GM19239 (cell line): ENCODE data around the gene ASAP2.
"Not testable (repeated sequence)": the region's sequence is repeated elsewhere in the genome, so short reads cannot be mapped to it uniquely, and the experiment has no call there.

Experiments used
- DNase-seq: peaks from one replicate; pipeline ENCODE4 v3.0.0; 2011; ENCODE audit warnings: low spot score; ENCODE audit not compliant: insufficient read length
- FAIRE-seq: peaks from 2 replicates; lab custom pipeline; 2011; peaks lifted over from hg19 to GRCh38; lab: Jason Lieb, UNC

ASAP2 gene

GRCh38 chr2:9210030-9210429, 3.4 kb downstream of the ASAP2 start:
- DNase-seq (no peak), FAIRE-seq (no peak)

DNA sequence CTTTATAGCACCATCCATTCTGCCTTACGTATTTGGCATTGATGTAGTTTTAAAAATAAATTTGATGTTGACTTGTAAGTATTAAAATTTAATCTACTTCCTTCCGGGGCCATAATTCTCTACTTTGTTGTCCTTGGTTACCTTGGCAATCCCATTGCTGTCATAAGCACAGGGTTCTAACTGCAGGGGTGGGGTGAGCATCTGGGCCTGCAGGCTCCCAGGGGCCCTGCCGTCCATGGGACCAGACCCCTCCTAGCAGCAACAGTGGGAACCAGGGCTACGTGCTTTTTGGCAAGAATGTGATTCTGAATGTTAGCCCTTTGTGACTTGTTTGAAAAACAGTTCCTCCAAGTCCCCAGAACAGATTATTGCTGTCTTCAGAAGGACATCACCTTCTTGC, 4.9 kb downstream of the ASAP2 start:
- no peak for DNase-seq
- no peak for FAIRE-seq

- DNase-seq (no peak), FAIRE-seq (no peak)
Measured at GRCh38 chr2:9212010-9212635, 5.5 kb downstream of the ASAP2 start.

GRCh38 chr2:9212661-9213411, 6.2 kb downstream of the ASAP2 start:
- DNase-seq = no peak
- FAIRE-seq = no peak

- FAIRE-seq = no peak
- no peak for DNase-seq
Measured at GRCh38 chr2:9213477-9214051, 7.0 kb downstream of the ASAP2 start.

GRCh38 chr2:9214873-9215272, 8.3 kb downstream of the ASAP2 start:
- FAIRE-seq = no peak
- no peak for DNase-seq

DNA sequence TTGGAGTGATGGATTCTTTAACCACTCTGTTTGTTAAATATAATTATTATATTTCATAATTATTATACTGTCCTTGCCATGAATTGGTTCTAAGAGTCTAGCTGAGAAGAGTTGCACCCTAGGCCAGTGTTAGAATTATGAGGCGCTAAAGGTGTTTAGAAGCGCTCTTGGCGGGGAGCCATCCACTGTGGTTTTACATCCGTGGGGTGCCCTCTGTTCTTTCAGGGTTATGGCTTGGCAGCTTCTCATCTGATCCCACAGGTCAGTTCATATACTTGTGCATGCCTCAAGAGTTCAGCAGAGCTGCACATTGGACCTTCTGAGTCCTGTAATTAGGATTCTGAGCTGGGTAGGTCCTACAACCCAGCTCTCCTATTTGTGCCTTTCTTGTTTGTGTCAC, 9.1 kb downstream of the ASAP2 start:
- FAIRE-seq (no peak), DNase-seq (no peak)

DNA sequence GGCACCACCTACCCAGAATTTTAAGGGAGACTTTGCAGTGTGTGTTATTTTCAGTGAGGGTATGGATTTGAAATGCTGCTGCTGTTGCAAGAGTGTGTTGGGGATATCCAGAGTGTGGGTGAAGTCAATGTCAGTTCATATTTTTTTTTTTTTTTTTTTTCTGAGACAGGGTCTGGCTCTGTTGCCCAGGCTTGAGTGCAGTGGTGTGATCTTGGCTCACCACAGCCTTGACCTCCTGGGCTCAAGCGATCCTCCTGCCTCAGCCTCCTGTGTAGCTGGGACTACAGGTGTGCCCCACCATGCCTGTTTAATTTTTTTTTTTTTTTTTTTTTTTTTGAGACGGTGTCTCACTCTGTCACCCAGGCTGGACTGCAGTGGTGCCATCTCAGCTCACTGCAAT, 9.5 kb downstream of the ASAP2 start:
- not testable (repeated sequence) for DNase-seq, FAIRE-seq

DNA sequence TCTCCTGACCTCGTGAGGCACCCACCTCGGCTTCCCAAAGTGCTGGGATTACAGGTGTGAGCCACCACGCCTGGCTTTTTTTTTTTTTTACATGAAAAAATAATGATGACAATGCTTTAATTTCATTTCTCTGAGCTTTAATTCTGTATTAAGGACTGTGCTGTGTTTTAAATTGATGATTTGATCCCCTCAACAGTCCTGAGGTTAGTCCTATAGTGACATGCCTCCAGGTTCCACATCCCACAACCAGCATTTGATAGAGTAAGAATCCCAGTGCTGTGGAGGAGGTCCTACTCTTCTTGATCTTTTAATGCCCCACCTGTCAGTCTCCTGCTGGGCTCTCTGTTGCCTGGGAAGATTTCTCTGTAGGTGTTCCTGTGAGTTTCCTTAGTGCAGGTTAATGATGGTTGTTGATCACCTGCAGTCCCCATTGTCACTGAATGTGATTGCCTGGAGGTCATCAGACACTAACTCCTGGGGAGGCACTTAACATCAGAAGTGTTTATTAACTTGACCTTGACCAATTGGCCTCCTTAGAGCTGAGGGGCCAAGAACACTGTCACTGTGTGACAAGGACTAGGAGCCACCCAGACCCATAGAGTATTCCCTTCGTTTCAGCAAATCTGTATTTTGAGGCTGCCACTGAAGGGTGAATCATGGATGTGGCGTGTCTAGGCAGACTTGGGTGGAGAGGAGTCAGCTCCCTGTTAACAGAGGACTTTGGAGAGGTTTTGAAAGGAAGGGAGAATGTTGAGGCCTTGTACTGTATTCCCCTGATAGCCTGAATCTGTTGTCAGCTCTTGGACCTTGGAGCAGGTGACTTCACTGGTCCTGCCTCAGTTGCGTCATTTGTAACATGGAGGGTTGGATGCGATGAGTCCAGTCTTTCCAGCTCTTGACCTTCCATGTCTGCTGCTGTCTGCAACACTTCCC, 11.5 kb downstream of the ASAP2 start:
- no peak for FAIRE-seq
- DNase-seq = no peak

DNA sequence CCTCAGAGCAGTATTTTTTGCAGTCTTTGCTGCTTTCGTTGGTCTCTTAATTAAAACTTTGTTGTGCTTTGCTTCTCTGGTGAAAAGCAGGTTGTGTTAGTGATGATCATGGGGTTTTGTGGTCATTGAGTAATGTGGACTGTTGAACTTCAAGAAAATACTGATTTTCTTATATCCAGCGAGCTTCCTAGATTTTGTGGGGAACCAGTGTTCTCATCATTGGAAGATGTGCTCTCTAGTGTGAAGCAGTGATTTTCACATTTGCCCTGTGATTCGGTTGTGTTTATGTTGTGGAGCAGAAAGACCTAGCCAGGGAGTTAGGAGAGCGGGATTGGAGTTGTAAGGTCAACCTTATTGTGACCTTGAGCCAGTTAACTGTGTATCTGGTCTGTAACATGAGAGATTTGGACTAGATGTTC, 12.4 kb downstream of the ASAP2 start:
- DNase-seq (no peak), FAIRE-seq (no peak)

GRCh38 chr2:9220201-9220600, 13.6 kb downstream of the ASAP2 start:
- DNase-seq (no peak), FAIRE-seq (no peak)

DNA sequence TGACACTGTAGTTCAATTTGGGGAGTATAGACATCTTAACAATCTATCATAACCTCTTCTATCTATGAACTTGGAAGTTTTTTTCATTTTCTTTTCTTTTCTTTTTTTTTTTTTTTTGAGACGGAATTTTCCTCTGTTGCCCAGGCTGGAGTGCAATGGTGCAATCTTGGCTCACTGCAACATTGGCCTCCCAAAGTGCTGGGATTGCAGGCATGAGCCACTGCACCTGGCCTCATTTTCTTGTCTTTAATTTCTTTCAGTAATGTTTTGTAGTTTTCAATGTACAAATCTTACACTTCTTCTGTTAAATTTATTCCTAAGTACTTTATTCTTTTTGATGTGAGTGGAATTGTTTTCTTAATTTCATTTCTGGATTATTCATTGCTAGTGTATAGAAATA, 14.6 kb downstream of the ASAP2 start:
- FAIRE-seq = no peak

DNA sequence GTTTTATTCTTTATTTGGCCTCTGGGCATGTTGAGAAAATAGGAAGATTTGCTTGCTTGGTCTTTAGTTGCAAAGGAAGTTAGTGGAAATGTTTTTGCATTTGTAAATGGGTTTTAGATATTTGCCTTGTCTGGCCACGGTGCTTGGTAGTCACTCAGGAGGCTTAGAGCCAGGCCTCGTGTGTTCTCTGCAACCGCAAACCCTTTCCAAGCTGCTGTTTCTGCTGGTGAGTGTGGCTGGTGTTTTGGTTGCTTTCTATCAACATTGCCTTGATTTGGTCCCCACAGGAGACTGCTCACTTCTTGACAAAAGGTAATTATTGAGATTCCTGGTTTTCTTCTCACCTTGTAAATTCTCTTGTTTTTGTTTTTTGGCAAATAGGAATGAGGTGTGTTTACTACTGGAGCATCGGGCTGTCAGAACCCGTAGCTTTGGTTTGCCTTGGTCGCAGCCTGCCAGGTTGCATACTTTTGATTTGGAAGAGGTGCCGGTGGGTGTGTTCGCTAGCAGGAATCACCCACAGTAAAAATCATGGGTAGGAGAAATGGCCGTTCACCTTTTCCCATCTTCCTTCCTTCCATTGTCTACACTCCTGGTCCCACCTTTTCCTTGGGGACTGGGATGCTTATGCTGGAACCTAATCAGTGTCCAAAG, 15.8 kb downstream of the ASAP2 start:
- DNase-seq (no peak), FAIRE-seq (no peak)

More for the DNA sequence above, 14.6 kb downstream of the ASAP2 start:
- DNase-seq = no peak

GRCh38 chr2:9222893-9223287, 16.3 kb downstream of the ASAP2 start:
- no peak for DNase-seq
- FAIRE-seq = no peak

DNA sequence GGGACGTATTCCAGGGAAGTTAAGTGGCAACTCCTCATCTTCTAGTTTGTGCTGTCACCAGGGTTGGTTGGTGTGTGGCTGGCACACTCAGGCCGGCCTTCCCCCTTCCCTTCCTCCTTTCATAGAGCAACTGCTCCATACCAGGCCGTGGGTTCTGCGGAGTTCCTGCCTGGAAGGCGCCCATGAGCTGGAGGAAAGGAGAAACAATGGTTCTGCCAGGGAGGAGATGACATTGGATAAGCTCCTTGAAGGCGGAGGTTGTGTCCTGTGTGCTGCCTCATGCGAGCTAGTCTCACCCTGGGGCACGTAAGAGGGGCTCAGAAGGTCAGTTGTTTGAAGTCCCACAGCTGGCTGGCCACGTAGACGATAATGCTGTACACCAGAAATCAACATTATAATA, 19.2 kb downstream of the ASAP2 start:
- FAIRE-seq (no peak), DNase-seq (no peak)

DNA sequence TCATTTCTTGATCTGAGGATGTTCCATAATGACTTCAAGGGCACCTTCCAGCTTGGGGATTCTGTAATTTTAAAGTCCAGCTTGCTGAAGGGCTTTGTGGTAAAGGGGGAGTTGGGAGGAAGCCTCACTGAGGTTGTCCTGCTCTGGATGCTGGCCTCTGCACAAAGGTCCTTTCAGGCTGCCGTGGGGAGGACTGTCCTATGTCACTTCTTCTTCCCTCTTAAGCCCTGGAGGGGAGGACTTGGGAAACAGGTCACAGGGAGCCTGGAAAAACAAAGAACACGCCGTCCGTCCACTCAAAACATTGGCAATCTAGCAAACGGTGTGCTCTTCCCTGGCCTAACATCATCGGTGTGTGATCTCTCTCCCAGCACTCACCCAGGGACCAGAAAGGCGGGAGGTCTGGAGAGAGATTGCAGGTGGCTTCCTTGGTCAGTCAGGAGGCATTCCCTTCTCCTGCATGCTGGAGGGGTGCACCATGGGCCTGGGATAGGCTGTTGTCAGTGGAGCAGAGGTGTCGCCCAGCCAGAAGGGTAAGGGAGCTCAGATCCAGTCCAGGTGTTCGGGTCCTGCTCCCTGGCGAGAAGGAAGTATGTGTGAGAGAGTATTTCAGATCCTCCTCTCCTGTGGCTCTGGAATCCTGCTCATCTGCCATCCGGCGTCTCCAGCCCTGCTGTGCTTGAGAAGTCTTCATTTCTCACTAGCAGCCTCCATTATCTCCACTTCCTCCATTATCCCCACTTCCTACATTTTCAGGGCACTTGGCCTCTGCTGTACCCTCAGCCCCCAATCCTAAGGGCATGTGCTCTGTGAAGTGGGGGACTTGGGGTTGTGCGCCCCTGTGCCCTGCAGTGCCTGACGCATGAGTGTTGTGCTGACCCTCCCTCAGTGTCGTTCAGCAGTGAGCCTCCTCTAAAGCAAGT, 20.1 kb downstream of the ASAP2 start:
- no peak for DNase-seq
- FAIRE-seq = no peak

DNA sequence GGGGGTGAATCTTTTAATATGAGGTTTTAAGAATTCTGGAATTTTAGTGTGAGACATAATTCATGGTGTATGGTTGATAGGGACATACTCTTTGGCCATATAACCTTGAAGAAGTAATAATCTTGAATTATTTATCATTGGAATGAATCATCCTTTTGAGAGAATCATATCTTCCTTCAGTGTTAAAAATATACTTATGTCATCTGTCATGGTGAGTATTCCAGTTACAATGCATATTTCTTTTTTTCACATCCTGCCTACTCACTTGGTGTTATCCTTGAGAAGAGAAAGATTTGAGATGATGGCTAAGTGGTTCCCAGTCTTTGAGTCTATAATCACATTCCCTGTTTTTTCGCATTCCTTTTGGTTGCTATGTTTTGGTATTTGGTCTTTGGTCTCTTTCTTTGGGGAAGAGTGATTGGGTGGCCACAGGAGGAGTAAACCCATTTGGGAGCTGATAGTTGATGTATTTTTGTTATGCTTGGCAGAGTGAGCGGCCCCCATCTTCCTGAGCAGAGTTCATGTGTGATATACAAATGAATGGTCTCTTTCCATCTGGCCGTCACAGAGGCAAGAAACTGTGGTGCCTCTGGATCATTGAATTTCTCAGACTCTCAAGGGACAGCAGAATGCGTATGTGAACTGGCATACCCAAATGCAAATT, 21.6 kb downstream of the ASAP2 start:
- FAIRE-seq (no peak), DNase-seq (no peak)

DNA sequence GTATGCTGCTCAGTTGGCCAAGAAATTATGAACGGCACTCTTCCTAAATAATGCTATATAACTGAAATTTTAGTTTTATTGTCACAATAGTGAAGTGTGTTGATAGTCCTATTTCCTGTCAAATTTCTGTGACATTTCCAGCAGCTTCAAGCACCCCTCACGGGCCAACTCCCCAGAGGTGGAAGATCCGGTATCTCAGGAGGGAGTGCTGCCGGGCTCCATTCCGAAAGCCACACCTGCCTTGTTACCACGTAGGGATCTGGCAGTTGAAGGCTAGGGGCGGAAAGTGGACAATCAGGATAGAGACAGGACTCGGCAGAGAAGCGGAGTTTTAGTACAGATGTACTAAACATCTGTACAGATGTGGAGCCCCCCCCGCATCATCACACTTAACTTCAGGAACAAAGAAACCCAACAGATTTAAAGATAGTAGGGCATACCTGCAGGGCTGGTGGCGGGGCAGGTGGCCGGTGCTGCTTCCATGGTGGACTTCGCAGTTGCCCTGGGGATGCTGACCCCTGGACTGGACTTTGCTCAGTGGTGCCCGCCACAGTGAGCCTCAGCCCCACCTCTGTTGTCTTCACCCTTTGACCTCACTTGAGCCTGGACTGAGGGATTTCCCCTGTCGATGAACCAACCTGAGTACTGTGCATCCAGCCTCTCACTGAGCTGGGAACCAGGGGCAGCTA, 22.3 kb downstream of the ASAP2 start:
- DNase-seq (no peak), FAIRE-seq (no peak)
